ENCODE results near the gene EXOC4.

EXOC4 gene

DNA sequence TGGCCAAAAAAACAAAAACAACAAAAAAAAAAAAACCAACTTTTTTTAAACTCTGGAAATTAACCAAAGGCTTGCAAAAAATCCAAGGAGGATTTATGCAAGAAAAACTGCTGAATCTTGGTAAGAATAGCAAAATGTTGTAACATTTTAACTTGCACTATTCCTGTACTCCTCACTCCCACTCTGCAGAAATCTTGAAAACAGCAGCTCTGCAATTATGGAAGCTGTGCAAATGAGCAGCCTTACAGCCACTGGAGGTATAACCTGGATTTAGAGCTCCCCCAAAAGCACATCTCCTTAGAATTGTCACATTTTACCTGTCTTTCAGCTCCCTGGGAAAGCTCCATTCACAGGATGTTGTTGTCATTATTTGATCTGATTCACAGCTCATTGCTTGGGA, 832.4 kb downstream of the EXOC4 start:
- TF ChIP-seq YY1 (IDR thresholded peaks at IDR 0.05; ENCODE audit: insufficient read depth, insufficient read length) (no peak), SUZ12 (IDR thresholded peaks at IDR 0.05; ENCODE audit: extremely low read depth, insufficient read depth, insufficient read length) (no peak), ZNF274 (IDR thresholded peaks at IDR 0.05; ENCODE audit: low read depth, low read length) (no peak)
- DNase-seq (ENCODE audit: low read depth, low spot score) = no peak
- Histone ChIP-seq H3K36me3 (ENCODE audit: insufficient read depth, insufficient read length, low read length) (no peaks in the 10 kb centered on the region), H3K9me3 (ENCODE audit: insufficient read depth, low read length) (peaks cover 27% of the 10 kb centered on the region), H3K4me1 (ENCODE audit: insufficient read depth, insufficient read length) (no peaks in the 10 kb centered on the region), H3K27me3 (ENCODE audit: insufficient read depth, insufficient read length) (no peaks in the 10 kb centered on the region), H3K4me3 (ENCODE audit: insufficient read length, low read depth) (no peak overlapping the region), H3K9ac (ENCODE audit: insufficient read length, low read depth) (no peak overlapping the region)

DNA sequence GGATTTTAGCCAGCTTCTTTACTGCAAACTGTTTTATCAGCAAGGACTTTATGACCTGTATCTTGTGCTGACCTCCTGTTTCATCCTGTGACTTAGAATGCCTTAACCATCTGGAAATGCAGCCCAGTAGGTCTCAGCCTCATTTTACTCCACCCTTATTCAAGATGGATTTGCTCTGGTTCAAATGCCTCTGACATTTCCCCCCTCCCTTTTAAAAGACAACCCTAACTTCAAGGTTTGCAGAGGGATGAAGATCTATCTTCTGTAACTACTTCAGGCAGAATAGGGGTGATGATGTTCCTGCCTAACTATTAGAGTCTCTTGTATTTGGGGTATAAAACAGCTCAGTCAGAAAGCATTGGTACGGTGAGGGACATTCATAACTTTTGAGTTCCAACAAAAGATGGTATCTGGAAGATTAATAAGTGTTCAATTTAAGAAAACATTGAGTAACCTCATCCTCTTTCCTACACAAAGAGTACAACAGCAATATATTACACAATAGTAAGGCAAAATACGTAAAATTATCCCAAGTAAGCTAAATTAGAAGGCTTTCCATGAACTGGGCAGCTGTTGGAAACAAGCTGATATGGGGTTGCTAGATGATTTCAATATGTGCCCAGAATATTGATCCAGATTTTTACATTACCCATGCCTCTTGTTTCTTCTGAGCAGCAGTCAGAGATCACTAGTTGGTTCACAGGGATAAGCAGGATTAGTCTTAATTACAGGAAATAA, 834.3 kb downstream of the EXOC4 start:
- H3K4me3 ChIP-seq (ENCODE audit: insufficient read length, low read depth) = no peak overlapping the region
- no peak overlapping the region for H3K9ac ChIP-seq (ENCODE audit: insufficient read length, low read depth)
- DNase-seq (ENCODE audit: low read depth, low spot score) = no peak
- no peak for TF ChIP-seq SUZ12 (IDR thresholded peaks at IDR 0.05; ENCODE audit: extremely low read depth, insufficient read depth, insufficient read length)
- TF ChIP-seq YY1 (IDR thresholded peaks at IDR 0.05; ENCODE audit: insufficient read depth, insufficient read length) = no peak
- no peak for TF ChIP-seq ZNF274 (IDR thresholded peaks at IDR 0.05; ENCODE audit: low read depth, low read length)
- H3K36me3 ChIP-seq (ENCODE audit: insufficient read depth, insufficient read length, low read length) = no peaks in the 10 kb centered on the region
- H3K9me3 ChIP-seq (ENCODE audit: insufficient read depth, low read length) = peaks cover 33% of the 10 kb centered on the region
- H3K27me3 ChIP-seq (ENCODE audit: insufficient read depth, insufficient read length) = no peaks in the 10 kb centered on the region
- H3K4me1 ChIP-seq (ENCODE audit: insufficient read depth, insufficient read length) = no peaks in the 10 kb centered on the region

DNA sequence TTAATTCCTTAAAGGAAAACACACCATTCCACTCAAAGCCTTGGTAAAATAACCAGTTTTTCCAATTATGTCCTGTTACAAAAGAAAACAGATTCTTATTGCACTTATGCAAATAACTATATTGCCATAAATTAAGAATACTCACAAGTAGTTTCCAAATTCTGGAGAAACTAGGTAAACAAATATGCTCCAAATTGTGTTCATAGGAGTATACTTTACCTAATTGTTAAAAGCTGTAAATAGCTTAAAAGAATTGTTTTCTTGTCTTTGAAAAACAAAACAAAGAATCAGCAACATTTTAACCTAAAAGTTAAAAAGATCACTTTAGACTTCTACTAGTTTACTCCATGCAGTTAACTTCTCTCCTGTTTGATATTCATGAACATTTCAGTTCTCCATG, 835.3 kb downstream of the EXOC4 start:
- Histone ChIP-seq H3K4me3 (ENCODE audit: insufficient read length, low read depth) (no peak overlapping the region), H3K9me3 (ENCODE audit: insufficient read depth, low read length) (peaks cover 33% of the 10 kb centered on the region), H3K27me3 (ENCODE audit: insufficient read depth, insufficient read length) (no peaks in the 10 kb centered on the region), H3K4me1 (ENCODE audit: insufficient read depth, insufficient read length) (no peaks in the 10 kb centered on the region), H3K9ac (ENCODE audit: insufficient read length, low read depth) (no peak overlapping the region), H3K36me3 (ENCODE audit: insufficient read depth, insufficient read length, low read length) (no peaks in the 10 kb centered on the region)
- TF ChIP-seq ZNF274 (IDR thresholded peaks at IDR 0.05; ENCODE audit: low read depth, low read length) = no peak
- TF ChIP-seq YY1 (IDR thresholded peaks at IDR 0.05; ENCODE audit: insufficient read depth, insufficient read length) = no peak
- no peak for TF ChIP-seq SUZ12 (IDR thresholded peaks at IDR 0.05; ENCODE audit: extremely low read depth, insufficient read depth, insufficient read length)
- DNase-seq (ENCODE audit: low read depth, low spot score) = no peak

DNA sequence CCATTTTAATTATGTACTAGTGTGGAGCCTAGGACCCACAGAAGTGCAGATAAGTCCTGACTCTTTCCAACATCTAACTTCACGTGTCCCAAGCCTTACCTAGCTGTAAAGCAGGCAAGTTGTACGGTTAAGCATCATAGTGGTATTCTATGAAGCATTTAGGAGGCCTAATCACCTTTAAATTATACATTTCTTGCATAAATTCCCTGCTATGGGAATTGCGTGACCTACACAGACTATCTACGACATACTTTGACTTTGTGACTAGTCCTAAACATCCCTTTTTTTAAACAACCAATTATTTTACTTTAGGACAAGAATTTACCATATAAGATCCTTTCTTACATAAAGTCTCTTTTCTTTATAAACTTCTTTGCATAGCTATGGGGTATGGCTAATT, 836.6 kb downstream of the EXOC4 start:
- Histone ChIP-seq H3K27me3 (ENCODE audit: insufficient read depth, insufficient read length) (no peaks in the 10 kb centered on the region), H3K9ac (ENCODE audit: insufficient read length, low read depth) (no peak overlapping the region), H3K4me3 (ENCODE audit: insufficient read length, low read depth) (no peak overlapping the region), H3K9me3 (ENCODE audit: insufficient read depth, low read length) (peaks cover 33% of the 10 kb centered on the region), H3K4me1 (ENCODE audit: insufficient read depth, insufficient read length) (no peaks in the 10 kb centered on the region), H3K36me3 (ENCODE audit: insufficient read depth, insufficient read length, low read length) (no peaks in the 10 kb centered on the region)
- no peak for TF ChIP-seq SUZ12 (IDR thresholded peaks at IDR 0.05; ENCODE audit: extremely low read depth, insufficient read depth, insufficient read length)
- no peak for TF ChIP-seq YY1 (IDR thresholded peaks at IDR 0.05; ENCODE audit: insufficient read depth, insufficient read length)
- no peak for TF ChIP-seq ZNF274 (IDR thresholded peaks at IDR 0.05; ENCODE audit: low read depth, low read length)
- no peak for DNase-seq (ENCODE audit: low read depth, low spot score)

DNA sequence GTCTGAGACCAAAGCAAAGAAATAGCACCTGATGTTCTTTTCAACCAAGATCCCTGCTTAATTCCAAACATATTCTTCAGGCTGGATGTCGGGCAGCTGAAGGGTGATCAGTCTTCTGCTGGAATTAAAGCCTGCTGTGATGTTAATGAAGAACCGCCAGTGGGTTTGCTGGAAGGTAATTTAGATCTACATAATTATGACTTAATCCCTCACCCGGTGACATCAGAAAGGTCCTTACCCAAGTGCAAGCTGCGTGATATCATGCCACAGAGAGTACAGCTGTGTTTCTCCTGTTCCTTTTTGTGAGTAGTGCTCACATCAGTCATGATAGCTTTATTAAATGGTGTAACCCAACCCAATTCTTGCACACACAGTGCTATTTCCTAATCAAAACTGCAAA, 845.2 kb downstream of the EXOC4 start:
- no peak overlapping the region for H3K9ac ChIP-seq (ENCODE audit: insufficient read length, low read depth)
- no peaks in the 10 kb centered on the region for H3K9me3 ChIP-seq (ENCODE audit: insufficient read depth, low read length)
- DNase-seq (ENCODE audit: low read depth, low spot score) = no peak
- no peaks in the 10 kb centered on the region for H3K27me3 ChIP-seq (ENCODE audit: insufficient read depth, insufficient read length)
- no peaks in the 10 kb centered on the region for H3K4me1 ChIP-seq (ENCODE audit: insufficient read depth, insufficient read length)
- H3K36me3 ChIP-seq (ENCODE audit: insufficient read depth, insufficient read length, low read length) = no peaks in the 10 kb centered on the region
- H3K4me3 ChIP-seq (ENCODE audit: insufficient read length, low read depth) = no peak overlapping the region
- TF ChIP-seq SUZ12 (IDR thresholded peaks at IDR 0.05; ENCODE audit: extremely low read depth, insufficient read depth, insufficient read length) = no peak
- TF ChIP-seq ZNF274 (IDR thresholded peaks at IDR 0.05; ENCODE audit: low read depth, low read length) = no peak
- TF ChIP-seq YY1 (IDR thresholded peaks at IDR 0.05; ENCODE audit: insufficient read depth, insufficient read length) = no peak

DNA sequence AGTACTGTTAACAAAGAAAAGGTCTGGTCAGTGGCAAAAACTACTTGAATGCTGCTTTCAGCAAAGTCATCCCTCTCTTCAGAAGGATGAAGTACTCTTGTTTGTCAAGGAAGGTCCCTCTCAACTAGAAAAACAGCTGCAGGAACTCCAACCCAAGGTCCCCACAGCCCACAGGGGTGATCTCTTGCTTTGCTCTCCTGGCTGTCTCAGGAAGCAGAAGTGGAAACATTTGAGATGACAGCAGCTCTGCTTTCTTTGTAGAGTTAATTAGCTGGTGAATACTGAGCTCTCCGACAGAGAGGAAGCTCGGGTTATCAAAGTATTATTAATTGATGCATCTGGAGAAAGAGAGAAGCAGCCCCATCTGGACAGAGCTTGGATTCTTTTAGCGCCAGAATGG, 848.8 kb downstream of the EXOC4 start:
- no peaks in the 10 kb centered on the region for H3K27me3 ChIP-seq (ENCODE audit: insufficient read depth, insufficient read length)
- H3K4me1 ChIP-seq (ENCODE audit: insufficient read depth, insufficient read length) = no peaks in the 10 kb centered on the region
- DNase-seq (ENCODE audit: low read depth, low spot score) = no peak
- H3K9ac ChIP-seq (ENCODE audit: insufficient read length, low read depth) = no peak overlapping the region
- no peak overlapping the region for H3K4me3 ChIP-seq (ENCODE audit: insufficient read length, low read depth)
- H3K9me3 ChIP-seq (ENCODE audit: insufficient read depth, low read length) = no peaks in the 10 kb centered on the region
- TF ChIP-seq YY1 (IDR thresholded peaks at IDR 0.05; ENCODE audit: insufficient read depth, insufficient read length) = no peak
- no peak for TF ChIP-seq ZNF274 (IDR thresholded peaks at IDR 0.05; ENCODE audit: low read depth, low read length)
- TF ChIP-seq SUZ12 (IDR thresholded peaks at IDR 0.05; ENCODE audit: extremely low read depth, insufficient read depth, insufficient read length) = no peak
- no peaks in the 10 kb centered on the region for H3K36me3 ChIP-seq (ENCODE audit: insufficient read depth, insufficient read length, low read length)

DNA sequence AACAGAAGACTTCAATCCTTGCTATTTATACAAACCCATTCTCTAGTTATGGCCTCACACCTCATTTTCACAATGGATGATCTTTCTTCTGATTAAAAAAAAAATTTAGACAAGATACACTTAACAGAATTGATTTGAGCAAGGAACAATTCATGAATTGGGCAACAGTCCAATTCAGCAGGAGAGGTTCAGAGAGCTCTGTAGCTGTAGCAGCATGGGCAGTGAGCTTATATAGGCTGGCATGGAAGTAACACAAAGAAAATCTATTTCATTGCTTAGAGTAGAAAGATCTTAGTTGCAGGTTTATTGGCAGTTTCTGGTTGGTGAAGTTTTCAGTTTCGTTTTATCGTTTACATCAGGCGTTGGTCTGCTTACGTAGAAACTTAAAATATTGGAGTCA, 851.3 kb downstream of the EXOC4 start:
- Histone ChIP-seq H3K36me3 (ENCODE audit: insufficient read depth, insufficient read length, low read length) (no peaks in the 10 kb centered on the region), H3K27me3 (ENCODE audit: insufficient read depth, insufficient read length) (no peaks in the 10 kb centered on the region), H3K4me3 (ENCODE audit: insufficient read length, low read depth) (no peak overlapping the region), H3K9ac (ENCODE audit: insufficient read length, low read depth) (no peak overlapping the region), H3K4me1 (ENCODE audit: insufficient read depth, insufficient read length) (no peaks in the 10 kb centered on the region), H3K9me3 (ENCODE audit: insufficient read depth, low read length) (no peaks in the 10 kb centered on the region)
- no peak for TF ChIP-seq SUZ12 (IDR thresholded peaks at IDR 0.05; ENCODE audit: extremely low read depth, insufficient read depth, insufficient read length)
- no peak for TF ChIP-seq ZNF274 (IDR thresholded peaks at IDR 0.05; ENCODE audit: low read depth, low read length)
- TF ChIP-seq YY1 (IDR thresholded peaks at IDR 0.05; ENCODE audit: insufficient read depth, insufficient read length) = no peak
- no peak for DNase-seq (ENCODE audit: low read depth, low spot score)

All from NT2/D1 (cell line).